HepG2 (cell line): ENCODE measurements around the gene VASN. TPM values are rescaled to one million over a fixed set of nuclear protein-coding genes. Genes with fewer than 3 reads are reported as not detected.

Experiments
- KDM2A ChIP-seq: sonication (generic); formaldehyde crosslinking; IDR thresholded peaks from 2 replicates; pipeline ENCODE4 v1.4.0; 2020; ENCODE audit warnings: low read depth, missing genetic modification reagents, borderline replicate concordance
- MAFG ChIP-seq: sonication (generic); formaldehyde crosslinking; IDR thresholded peaks from 2 replicates; pipeline ENCODE4 v1.5.1; 2020; ENCODE audit warnings: mild to moderate bottlenecking, missing genetic modification reagents
- MIER3 ChIP-seq: IDR thresholded peaks from 2 replicates; pipeline ENCODE4 v1.6.1; 2016; ENCODE audit warnings: missing compliant biosample characterization, borderline replicate concordance
- NFE2 ChIP-seq: sonication (generic); formaldehyde crosslinking; IDR thresholded peaks from 2 replicates; pipeline ENCODE4 v1.4.0; 2020; ENCODE audit warnings: missing genetic modification reagents
- ONECUT2 ChIP-seq: sonication (generic); formaldehyde crosslinking; IDR thresholded peaks from 2 replicates; pipeline ENCODE4 v1.4.0; 2020; ENCODE audit warnings: missing genetic modification reagents
- ZBTB7A ChIP-seq: sonication (generic); formaldehyde crosslinking; IDR thresholded peaks from 2 replicates; pipeline ENCODE4 v1.8.0; 2022; ENCODE audit warnings: mild to moderate bottlenecking, missing genetic modification reagents
- ZFP36L1 ChIP-seq: sonication (generic); formaldehyde crosslinking; IDR thresholded peaks from 2 replicates; pipeline ENCODE4 v1.8.0; 2022; ENCODE audit warnings: mild to moderate bottlenecking, missing genetic modification reagents, moderate library complexity
- ZNF101 ChIP-seq: sonication (generic); formaldehyde crosslinking; IDR thresholded peaks from 2 replicates; pipeline ENCODE4 v1.4.0; 2020; ENCODE audit warnings: mild to moderate bottlenecking, low read depth, missing genetic modification reagents, borderline replicate concordance
- ZNF552 ChIP-seq: sonication (generic); formaldehyde crosslinking; IDR thresholded peaks from 2 replicates; pipeline ENCODE4 v1.9.0; 2022; ENCODE audit warnings: missing genetic modification reagents, mild to moderate bottlenecking, borderline replicate concordance
- ZNF644 ChIP-seq: IDR thresholded peaks from 2 replicates; pipeline ENCODE4 v1.6.1; 2016; ENCODE audit warnings: low read depth
- ZNF878 ChIP-seq: sonication (generic); formaldehyde crosslinking; IDR thresholded peaks from 2 replicates; pipeline ENCODE4 v1.8.1; 2023; ENCODE audit warnings: mild to moderate bottlenecking, missing genetic modification reagents, moderate library complexity
- polyA plus RNA-seq, 8 experiments: library from polyadenylated mRNA; depleted of rRNA in 3 of 8; stranded (reverse) in 7 of 8; unstranded in 1 of 8; fragments of >200 nt; fragmentation: Illumina TruSeq in 4 of 8; extraction: Trizol in 4 of 8; gene quantifications; 2 replicates each; pipeline versions ENCODE4 v1.2.1 to v1.2.3, GENCODE V29; 2011 to 2016; ENCODE audit warnings: low read depth in 4 of 8, missing spikeins in 1 of 8, mixed read lengths in 1 of 8; ENCODE audit not compliant: insufficient read depth in 1 of 8
- total RNA-seq, 5 experiments: library from RNA; depleted of rRNA; stranded (reverse); fragments of >200 nt; fragmentation: Illumina TruSeq; extraction: Trizol; gene quantifications; 2 replicates each; pipeline ENCODE4 v1.2.3, GENCODE V29; 2016; ENCODE audit warnings: low read depth in 1 of 5
- TF ChIP-seq, protein P1 (sequence below), 2 experiments: sonication (generic) in 1 of 2; formaldehyde crosslinking in 1 of 2; IDR thresholded peaks; 2 replicates each; pipeline versions ENCODE4 v1.4.0 to v1.6.1; 2018 to 2020; ENCODE audit warnings: missing genetic modification reagents in 2 of 2, borderline replicate concordance in 1 of 2, low read depth in 1 of 2, mild to moderate bottlenecking in 1 of 2, missing biosample characterization in 1 of 2
- TF ChIP-seq, protein P2 (sequence below): sonication (generic); formaldehyde crosslinking; conservative IDR thresholded peaks from 2 replicates; pipeline ENCODE4 v1.4.0; 2020; ENCODE audit warnings: missing genetic modification reagents
- TF ChIP-seq, protein P3 (sequence below): sonication (generic); formaldehyde crosslinking; IDR thresholded peaks from 2 replicates; pipeline ENCODE4 v1.5.0; 2020; ENCODE audit warnings: missing genetic modification reagents
- TF ChIP-seq, protein P4 (sequence below): sonication (generic); formaldehyde crosslinking; IDR thresholded peaks from 2 replicates; pipeline ENCODE4 v1.4.0; 2020; ENCODE audit warnings: missing genetic modification reagents, borderline replicate concordance
- TF ChIP-seq, protein P5 (sequence below): sonication (generic); formaldehyde crosslinking; IDR thresholded peaks from 2 replicates; pipeline ENCODE4 v1.9.0; 2021; ENCODE audit warnings: missing genetic modification reagents, borderline replicate concordance
- TF ChIP-seq, protein P6 (sequence below): sonication (generic); formaldehyde crosslinking; IDR thresholded peaks from 2 replicates; pipeline ENCODE4 v1.4.0; 2020; ENCODE audit warnings: missing genetic modification reagents

Gene VASN
- total and polyA plus RNA-seq, 2 of the 13 experiments (the other 11 are each of a cell fraction or from before 2014, with no cell fraction given): 8.4 to 18.2 TPM

DNA sequence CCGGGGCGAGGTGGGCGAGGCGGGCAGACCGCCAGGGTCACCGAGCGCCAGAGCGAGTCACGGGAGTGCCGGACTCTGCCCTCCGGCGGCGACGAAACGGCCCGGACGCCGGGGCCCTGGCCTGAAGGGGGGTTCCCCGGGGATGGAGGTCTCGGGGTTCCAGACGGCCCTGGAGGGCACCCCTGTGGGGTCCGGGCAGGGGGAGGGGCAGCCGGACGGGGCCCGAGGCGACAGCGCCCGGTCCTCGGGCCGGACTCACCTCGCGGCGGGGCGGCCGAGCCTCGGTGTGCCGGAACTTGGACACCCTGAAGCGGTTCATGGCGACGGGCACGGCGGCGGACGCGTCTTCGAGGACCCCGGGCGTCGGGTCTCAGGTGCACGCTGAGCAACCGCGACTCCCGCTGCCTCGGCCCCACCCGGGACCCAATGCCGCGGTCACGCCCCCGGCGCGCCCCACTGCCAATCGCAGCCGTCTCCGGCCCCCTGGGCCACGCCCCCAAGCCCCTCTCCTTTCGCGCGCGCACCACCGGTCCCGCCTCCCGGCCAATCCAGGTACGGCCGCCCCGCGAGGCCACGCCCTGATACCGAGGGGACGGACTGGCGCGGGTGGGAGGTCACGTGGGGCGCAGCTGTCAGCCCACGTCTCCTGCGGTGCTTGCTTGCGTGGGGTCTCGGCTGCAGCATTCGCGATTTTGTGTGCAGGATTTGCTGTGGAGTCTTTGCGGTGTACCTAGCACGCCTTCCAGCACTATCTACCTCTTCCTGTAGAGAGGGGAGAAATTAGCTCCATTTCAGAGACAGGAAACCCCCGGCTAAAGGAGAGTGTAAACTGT, 44.8 kb downstream of the VASN start, which contains the start of gene CORO7 (continued):
- TF ChIP-seq, protein P1, sequence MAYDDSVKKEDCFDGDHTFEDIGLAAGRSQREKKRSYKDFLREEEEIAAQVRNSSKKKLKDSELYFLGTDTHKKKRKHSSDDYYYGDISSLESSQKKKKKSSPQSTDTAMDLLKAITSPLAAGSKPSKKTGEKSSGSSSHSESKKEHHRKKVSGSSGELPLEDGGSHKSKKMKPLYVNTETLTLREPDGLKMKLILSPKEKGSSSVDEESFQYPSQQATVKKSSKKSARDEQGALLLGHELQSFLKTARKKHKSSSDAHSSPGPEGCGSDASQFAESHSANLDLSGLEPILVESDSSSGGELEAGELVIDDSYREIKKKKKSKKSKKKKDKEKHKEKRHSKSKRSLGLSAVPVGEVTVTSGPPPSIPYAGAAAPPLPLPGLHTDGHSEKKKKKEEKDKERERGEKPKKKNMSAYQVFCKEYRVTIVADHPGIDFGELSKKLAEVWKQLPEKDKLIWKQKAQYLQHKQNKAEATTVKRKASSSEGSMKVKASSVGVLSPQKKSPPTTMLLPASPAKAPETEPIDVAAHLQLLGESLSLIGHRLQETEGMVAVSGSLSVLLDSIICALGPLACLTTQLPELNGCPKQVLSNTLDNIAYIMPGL (CRISPR knock-in tag; IDR thresholded peaks at IDR 0.05; ENCODE audit: borderline replicate concordance in 1 of 2, low read depth in 1 of 2): no peak; a peak in 1 of 4 replicates
- TF ChIP-seq NFE2 (CRISPR knock-in tag): no peak
- TF ChIP-seq, protein P2, sequence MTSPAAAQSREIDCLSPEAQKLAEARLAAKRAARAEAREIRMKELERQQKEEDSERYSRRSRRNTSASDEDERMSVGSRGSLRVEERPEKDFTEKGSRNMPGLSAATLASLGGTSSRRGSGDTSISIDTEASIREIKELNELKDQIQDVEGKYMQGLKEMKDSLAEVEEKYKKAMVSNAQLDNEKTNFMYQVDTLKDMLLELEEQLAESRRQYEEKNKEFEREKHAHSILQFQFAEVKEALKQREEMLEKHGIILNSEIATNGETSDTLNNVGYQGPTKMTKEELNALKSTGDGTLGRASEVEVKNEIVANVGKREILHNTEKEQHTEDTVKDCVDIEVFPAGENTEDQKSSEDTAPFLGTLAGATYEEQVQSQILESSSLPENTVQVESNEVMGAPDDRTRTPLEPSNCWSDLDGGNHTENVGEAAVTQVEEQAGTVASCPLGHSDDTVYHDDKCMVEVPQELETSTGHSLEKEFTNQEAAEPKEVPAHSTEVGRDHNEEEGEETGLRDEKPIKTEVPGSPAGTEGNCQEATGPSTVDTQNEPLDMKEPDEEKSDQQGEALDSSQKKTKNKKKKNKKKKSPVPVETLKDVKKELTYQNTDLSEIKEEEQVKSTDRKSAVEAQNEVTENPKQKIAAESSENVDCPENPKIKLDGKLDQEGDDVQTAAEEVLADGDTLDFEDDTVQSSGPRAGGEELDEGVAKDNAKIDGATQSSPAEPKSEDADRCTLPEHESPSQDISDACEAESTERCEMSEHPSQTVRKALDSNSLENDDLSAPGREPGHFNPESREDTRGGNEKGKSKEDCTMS (CRISPR knock-in tag): no peak
- TF ChIP-seq, protein P3, sequence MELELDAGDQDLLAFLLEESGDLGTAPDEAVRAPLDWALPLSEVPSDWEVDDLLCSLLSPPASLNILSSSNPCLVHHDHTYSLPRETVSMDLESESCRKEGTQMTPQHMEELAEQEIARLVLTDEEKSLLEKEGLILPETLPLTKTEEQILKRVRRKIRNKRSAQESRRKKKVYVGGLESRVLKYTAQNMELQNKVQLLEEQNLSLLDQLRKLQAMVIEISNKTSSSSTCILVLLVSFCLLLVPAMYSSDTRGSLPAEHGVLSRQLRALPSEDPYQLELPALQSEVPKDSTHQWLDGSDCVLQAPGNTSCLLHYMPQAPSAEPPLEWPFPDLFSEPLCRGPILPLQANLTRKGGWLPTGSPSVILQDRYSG (CRISPR knock-in tag): no peak
- TF ChIP-seq ZNF644 (CRISPR knock-in tag): no peak
- 0 out of 2 replicates have a peak, but pooled peaks have one; percentile 13 for TF ChIP-seq ZNF552 (CRISPR knock-in tag)
- TF ChIP-seq MAFG (CRISPR knock-in tag): no peak
- no peak for TF ChIP-seq MIER3 (CRISPR knock-in tag)
- TF ChIP-seq, protein P4, sequence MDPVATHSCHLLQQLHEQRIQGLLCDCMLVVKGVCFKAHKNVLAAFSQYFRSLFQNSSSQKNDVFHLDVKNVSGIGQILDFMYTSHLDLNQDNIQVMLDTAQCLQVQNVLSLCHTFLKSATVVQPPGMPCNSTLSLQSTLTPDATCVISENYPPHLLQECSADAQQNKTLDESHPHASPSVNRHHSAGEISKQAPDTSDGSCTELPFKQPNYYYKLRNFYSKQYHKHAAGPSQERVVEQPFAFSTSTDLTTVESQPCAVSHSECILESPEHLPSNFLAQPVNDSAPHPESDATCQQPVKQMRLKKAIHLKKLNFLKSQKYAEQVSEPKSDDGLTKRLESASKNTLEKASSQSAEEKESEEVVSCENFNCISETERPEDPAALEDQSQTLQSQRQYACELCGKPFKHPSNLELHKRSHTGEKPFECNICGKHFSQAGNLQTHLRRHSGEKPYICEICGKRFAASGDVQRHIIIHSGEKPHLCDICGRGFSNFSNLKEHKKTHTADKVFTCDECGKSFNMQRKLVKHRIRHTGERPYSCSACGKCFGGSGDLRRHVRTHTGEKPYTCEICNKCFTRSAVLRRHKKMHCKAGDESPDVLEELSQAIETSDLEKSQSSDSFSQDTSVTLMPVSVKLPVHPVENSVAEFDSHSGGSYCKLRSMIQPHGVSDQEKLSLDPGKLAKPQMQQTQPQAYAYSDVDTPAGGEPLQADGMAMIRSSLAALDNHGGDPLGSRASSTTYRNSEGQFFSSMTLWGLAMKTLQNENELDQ: no peak
- TF ChIP-seq ZNF101: no peak
- TF ChIP-seq, protein P5, sequence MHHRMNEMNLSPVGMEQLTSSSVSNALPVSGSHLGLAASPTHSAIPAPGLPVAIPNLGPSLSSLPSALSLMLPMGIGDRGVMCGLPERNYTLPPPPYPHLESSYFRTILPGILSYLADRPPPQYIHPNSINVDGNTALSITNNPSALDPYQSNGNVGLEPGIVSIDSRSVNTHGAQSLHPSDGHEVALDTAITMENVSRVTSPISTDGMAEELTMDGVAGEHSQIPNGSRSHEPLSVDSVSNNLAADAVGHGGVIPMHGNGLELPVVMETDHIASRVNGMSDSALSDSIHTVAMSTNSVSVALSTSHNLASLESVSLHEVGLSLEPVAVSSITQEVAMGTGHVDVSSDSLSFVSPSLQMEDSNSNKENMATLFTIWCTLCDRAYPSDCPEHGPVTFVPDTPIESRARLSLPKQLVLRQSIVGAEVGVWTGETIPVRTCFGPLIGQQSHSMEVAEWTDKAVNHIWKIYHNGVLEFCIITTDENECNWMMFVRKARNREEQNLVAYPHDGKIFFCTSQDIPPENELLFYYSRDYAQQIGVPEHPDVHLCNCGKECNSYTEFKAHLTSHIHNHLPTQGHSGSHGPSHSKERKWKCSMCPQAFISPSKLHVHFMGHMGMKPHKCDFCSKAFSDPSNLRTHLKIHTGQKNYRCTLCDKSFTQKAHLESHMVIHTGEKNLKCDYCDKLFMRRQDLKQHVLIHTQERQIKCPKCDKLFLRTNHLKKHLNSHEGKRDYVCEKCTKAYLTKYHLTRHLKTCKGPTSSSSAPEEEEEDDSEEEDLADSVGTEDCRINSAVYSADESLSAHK (CRISPR knock-in tag): no peak
- TF ChIP-seq ZNF878 (CRISPR knock-in tag): 0 out of 2 replicates have a peak, but pooled peaks have one; percentile 17
- TF ChIP-seq ONECUT2 (CRISPR knock-in tag): no peak
- TF ChIP-seq KDM2A (CRISPR knock-in tag): peak; percentile 66; the same call in 1 of the 2 replicates
- no peak for TF ChIP-seq ZBTB7A
- TF ChIP-seq ZFP36L1 (CRISPR knock-in tag): no peak
- TF ChIP-seq, protein P6, sequence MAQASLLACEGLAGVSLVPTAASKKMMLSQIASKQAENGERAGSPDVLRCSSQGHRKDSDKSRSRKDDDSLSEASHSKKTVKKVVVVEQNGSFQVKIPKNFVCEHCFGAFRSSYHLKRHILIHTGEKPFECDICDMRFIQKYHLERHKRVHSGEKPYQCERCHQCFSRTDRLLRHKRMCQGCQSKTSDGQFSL (CRISPR knock-in tag): no peak
